Liver (tissue), 3 donors: Measurements from ENCODE around the gene GPATCH2L.

Experiments
- GABPA ChIP-seq, 2 donors: IDR thresholded peaks in 1 of 2; conservative IDR thresholded peaks in 1 of 2; 2 replicates each; pipeline ENCODE4 v1.6.1; 2016; ENCODE audit warnings: antibody characterized with exemption in 2 of 2, mild to moderate bottlenecking in 1 of 2, moderate library complexity in 1 of 2
- HNF4A ChIP-seq, 2 donors: conservative IDR thresholded peaks; 2 replicates each; pipeline ENCODE4 v1.6.1; 2016; ENCODE audit warnings: antibody characterized with exemption in 2 of 2, mild to moderate bottlenecking in 2 of 2
- JUND ChIP-seq, 2 donors: IDR thresholded peaks; 2 replicates each; pipeline ENCODE4 v1.6.1; 2016; ENCODE audit warnings: antibody characterized with exemption in 2 of 2
- RAD21 ChIP-seq, 2 donors: IDR thresholded peaks; 2 replicates each; pipeline ENCODE4 v1.6.1; 2016; ENCODE audit warnings: antibody characterized with exemption in 2 of 2, mild to moderate bottlenecking in 2 of 2
- YY1 ChIP-seq: IDR thresholded peaks from 2 replicates; pipeline ENCODE4 v1.6.1; 2016; ENCODE audit warnings: antibody characterized with exemption, mild to moderate bottlenecking
- TF ChIP-seq, protein P1 (sequence below): fragments of 150-350 bp; IDR thresholded peaks from 2 replicates; pipeline ENCODE4 v1.5.1; 2017; ENCODE audit warnings: improper control_type of control experiment, low read depth, low read length; ENCODE audit not compliant: missing input control
- TF ChIP-seq, protein P2 (sequence below): IDR thresholded peaks from 2 replicates; pipeline ENCODE4 v1.6.1; 2016; ENCODE audit warnings: antibody characterized with exemption
- TF ChIP-seq, protein P3 (sequence below): IDR thresholded peaks from 2 replicates; pipeline ENCODE4 v1.6.1; 2016; ENCODE audit warnings: antibody characterized with exemption
- TF ChIP-seq, protein P4 (sequence below): IDR thresholded peaks from 2 replicates; pipeline ENCODE4 v1.6.1; 2016; ENCODE audit warnings: antibody characterized with exemption, mild to moderate bottlenecking
- donor health status: healthy.
- donor health status: healthy.

DNA sequence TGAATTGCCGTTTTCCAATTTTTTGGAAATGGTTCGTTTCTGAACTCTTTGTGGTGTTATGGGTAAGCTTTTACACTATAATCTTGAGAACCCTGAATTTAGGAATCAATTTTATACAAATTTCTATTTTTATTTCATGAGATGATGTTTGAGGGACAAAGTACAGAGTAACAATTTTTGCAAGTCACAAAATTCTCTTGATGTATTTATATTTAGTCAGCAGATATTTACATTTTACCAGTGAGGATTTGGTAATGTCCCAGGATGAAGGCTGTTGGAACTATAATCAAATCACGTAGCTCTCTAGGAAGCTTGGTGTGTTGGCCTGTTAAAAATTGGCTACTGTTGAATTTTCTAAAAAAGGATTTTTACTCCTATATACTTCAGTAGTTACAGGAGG lies 24.2 kb downstream of the GPATCH2L start:
- TF ChIP-seq, protein P1, sequence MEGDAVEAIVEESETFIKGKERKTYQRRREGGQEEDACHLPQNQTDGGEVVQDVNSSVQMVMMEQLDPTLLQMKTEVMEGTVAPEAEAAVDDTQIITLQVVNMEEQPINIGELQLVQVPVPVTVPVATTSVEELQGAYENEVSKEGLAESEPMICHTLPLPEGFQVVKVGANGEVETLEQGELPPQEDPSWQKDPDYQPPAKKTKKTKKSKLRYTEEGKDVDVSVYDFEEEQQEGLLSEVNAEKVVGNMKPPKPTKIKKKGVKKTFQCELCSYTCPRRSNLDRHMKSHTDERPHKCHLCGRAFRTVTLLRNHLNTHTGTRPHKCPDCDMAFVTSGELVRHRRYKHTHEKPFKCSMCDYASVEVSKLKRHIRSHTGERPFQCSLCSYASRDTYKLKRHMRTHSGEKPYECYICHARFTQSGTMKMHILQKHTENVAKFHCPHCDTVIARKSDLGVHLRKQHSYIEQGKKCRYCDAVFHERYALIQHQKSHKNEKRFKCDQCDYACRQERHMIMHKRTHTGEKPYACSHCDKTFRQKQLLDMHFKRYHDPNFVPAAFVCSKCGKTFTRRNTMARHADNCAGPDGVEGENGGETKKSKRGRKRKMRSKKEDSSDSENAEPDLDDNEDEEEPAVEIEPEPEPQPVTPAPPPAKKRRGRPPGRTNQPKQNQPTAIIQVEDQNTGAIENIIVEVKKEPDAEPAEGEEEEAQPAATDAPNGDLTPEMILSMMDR, result no peak
- TF ChIP-seq, protein P2, sequence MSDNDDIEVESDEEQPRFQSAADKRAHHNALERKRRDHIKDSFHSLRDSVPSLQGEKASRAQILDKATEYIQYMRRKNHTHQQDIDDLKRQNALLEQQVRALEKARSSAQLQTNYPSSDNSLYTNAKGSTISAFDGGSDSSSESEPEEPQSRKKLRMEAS, result no peak
- no peak for TF ChIP-seq YY1
- TF ChIP-seq JUND (IDR thresholded peaks at IDR 0.05), result no peak
- TF ChIP-seq HNF4A (conservative IDR thresholded peaks at IDR 0.05), result no peak
- no peak for TF ChIP-seq GABPA (IDR thresholded peaks at IDR 0.05 in 1 of 2, conservative IDR thresholded peaks at IDR 0.05 in 1 of 2)
- no peak for TF ChIP-seq RAD21 (IDR thresholded peaks at IDR 0.05)
- TF ChIP-seq, protein P3, sequence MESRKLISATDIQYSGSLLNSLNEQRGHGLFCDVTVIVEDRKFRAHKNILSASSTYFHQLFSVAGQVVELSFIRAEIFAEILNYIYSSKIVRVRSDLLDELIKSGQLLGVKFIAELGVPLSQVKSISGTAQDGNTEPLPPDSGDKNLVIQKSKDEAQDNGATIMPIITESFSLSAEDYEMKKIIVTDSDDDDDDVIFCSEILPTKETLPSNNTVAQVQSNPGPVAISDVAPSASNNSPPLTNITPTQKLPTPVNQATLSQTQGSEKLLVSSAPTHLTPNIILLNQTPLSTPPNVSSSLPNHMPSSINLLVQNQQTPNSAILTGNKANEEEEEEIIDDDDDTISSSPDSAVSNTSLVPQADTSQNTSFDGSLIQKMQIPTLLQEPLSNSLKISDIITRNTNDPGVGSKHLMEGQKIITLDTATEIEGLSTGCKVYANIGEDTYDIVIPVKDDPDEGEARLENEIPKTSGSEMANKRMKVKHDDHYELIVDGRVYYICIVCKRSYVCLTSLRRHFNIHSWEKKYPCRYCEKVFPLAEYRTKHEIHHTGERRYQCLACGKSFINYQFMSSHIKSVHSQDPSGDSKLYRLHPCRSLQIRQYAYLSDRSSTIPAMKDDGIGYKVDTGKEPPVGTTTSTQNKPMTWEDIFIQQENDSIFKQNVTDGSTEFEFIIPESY, result no peak
- TF ChIP-seq, protein P4, sequence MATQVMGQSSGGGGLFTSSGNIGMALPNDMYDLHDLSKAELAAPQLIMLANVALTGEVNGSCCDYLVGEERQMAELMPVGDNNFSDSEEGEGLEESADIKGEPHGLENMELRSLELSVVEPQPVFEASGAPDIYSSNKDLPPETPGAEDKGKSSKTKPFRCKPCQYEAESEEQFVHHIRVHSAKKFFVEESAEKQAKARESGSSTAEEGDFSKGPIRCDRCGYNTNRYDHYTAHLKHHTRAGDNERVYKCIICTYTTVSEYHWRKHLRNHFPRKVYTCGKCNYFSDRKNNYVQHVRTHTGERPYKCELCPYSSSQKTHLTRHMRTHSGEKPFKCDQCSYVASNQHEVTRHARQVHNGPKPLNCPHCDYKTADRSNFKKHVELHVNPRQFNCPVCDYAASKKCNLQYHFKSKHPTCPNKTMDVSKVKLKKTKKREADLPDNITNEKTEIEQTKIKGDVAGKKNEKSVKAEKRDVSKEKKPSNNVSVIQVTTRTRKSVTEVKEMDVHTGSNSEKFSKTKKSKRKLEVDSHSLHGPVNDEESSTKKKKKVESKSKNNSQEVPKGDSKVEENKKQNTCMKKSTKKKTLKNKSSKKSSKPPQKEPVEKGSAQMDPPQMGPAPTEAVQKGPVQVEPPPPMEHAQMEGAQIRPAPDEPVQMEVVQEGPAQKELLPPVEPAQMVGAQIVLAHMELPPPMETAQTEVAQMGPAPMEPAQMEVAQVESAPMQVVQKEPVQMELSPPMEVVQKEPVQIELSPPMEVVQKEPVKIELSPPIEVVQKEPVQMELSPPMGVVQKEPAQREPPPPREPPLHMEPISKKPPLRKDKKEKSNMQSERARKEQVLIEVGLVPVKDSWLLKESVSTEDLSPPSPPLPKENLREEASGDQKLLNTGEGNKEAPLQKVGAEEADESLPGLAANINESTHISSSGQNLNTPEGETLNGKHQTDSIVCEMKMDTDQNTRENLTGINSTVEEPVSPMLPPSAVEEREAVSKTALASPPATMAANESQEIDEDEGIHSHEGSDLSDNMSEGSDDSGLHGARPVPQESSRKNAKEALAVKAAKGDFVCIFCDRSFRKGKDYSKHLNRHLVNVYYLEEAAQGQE, result no peak
